KMS-11 (cell line): Measurements from ENCODE around the gene FRMPD4.

Experiments used
- H2AFZ ChIP-seq: fragments of 200-600 bp; sonication (generic); 2 replicates; pipeline ENCODE4 v1.6.1; 2016; ENCODE audit warnings: antibody characterized with exemption, mixed run types, low read depth
- H3K27ac ChIP-seq: fragments of 200-600 bp; sonication (generic); 2 replicates; pipeline ENCODE4 v1.6.1; 2016; ENCODE audit warnings: mild to moderate bottlenecking, mixed run types
- H3K27me3 ChIP-seq: fragments of 200-600 bp; sonication (generic); 2 replicates; pipeline ENCODE4 v1.6.1; 2017; ENCODE audit warnings: mild to moderate bottlenecking, low read depth, mixed run types, moderate library complexity; ENCODE audit not compliant: insufficient read depth
- H3K36me3 ChIP-seq: fragments of 200-600 bp; sonication (generic); 2 replicates; pipeline ENCODE4 v1.6.1; 2017; ENCODE audit warnings: mild to moderate bottlenecking, mixed run types; ENCODE audit not compliant: insufficient read depth
- H3K4me1 ChIP-seq: fragments of 200-600 bp; sonication (generic); 2 replicates; pipeline ENCODE4 v1.6.1; 2016; ENCODE audit warnings: mild to moderate bottlenecking, low read depth, mixed run types; ENCODE audit not compliant: poor library complexity, severe bottlenecking
- H3K4me2 ChIP-seq: fragments of 200-600 bp; sonication (generic); 2 replicates; pipeline ENCODE4 v1.7.0; 2016; ENCODE audit warnings: mild to moderate bottlenecking, mixed run types
- H3K4me3 ChIP-seq: fragments of 200-600 bp; sonication (generic); IDR thresholded peaks from 2 replicates; pipeline ENCODE4 v1.6.1; 2017; ENCODE audit warnings: low read depth, low read length, mixed read lengths; ENCODE audit not compliant: insufficient read depth
- H3K79me2 ChIP-seq: fragments of 200-600 bp; sonication (generic); 2 replicates; pipeline ENCODE4 v1.6.1; 2016; ENCODE audit warnings: low read depth, mixed run types; ENCODE audit not compliant: insufficient read depth
- H3K9ac ChIP-seq: fragments of 200-600 bp; sonication (generic); 2 replicates; pipeline ENCODE4 v1.6.1; 2016; ENCODE audit warnings: mild to moderate bottlenecking, mixed run types
- H4K20me1 ChIP-seq: fragments of 200-600 bp; sonication (generic); 2 replicates; pipeline ENCODE4 v1.6.1; 2016; ENCODE audit warnings: mild to moderate bottlenecking, mixed run types; ENCODE audit not compliant: insufficient read depth
- TF ChIP-seq, protein P1 (sequence below): fragments of 200-600 bp; sonication (generic); conservative IDR thresholded peaks from 2 replicates; pipeline ENCODE4 v1.6.1; 2017; ENCODE audit warnings: low read depth, mild to moderate bottlenecking, antibody characterized with exemption, low read length, moderate library complexity, mixed read lengths

FRMPD4 gene

DNA sequence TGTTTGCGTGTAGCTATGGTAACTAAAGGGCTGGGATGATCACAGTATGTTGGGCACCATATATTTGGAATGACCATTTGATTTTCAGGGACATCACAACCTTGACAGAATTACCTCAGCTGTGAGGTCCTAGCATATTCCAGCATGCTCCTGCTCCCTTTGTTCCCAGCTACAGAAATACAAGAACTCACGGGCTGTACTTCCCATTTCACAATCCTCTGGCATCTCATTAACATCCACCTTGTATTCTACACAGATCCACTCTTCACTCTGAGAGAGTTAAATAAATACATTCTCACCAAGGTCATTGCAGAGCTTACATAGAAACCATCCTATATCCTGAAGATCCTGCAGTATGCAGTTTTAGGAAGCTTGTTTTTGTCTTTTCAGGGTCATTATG, 169.7 kb downstream of the FRMPD4 start:
- Histone ChIP-seq H3K36me3 (no peaks in the 10 kb centered on the region), H3K4me3 (no peak overlapping the region), H2AFZ (no peak overlapping the region), H4K20me1 (no peaks in the 10 kb centered on the region), H3K27ac (no peak overlapping the region), H3K9ac (no peak overlapping the region), H3K79me2 (no peaks in the 10 kb centered on the region), H3K4me2 (no peak overlapping the region), H3K4me1 (no peaks in the 10 kb centered on the region), H3K27me3 (no peaks in the 10 kb centered on the region)
- TF ChIP-seq, protein P1, sequence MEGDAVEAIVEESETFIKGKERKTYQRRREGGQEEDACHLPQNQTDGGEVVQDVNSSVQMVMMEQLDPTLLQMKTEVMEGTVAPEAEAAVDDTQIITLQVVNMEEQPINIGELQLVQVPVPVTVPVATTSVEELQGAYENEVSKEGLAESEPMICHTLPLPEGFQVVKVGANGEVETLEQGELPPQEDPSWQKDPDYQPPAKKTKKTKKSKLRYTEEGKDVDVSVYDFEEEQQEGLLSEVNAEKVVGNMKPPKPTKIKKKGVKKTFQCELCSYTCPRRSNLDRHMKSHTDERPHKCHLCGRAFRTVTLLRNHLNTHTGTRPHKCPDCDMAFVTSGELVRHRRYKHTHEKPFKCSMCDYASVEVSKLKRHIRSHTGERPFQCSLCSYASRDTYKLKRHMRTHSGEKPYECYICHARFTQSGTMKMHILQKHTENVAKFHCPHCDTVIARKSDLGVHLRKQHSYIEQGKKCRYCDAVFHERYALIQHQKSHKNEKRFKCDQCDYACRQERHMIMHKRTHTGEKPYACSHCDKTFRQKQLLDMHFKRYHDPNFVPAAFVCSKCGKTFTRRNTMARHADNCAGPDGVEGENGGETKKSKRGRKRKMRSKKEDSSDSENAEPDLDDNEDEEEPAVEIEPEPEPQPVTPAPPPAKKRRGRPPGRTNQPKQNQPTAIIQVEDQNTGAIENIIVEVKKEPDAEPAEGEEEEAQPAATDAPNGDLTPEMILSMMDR: no peak

DNA sequence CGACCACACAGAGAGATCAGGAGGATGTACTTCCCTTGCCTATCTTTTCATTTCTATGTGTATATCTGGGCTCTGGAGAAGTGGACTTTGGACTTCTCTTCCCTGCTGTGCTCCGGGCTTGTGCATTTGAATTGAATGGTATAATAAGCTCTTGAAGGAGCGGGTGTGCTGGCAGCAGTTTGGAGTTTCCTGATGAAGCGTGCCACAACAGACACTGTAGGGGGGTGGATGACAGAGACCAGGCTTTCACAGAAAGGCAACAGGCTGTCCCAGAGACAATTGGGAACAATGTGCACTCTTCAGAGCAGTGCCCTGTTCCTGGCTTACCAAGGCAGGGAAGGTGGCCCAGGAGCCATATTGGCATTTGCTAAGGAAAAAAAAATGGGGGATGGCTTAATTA, 170.1 kb downstream of the FRMPD4 start:
- Histone ChIP-seq H3K4me2 (no peak overlapping the region), H4K20me1 (no peaks in the 10 kb centered on the region), H3K36me3 (no peaks in the 10 kb centered on the region), H2AFZ (no peak overlapping the region), H3K9ac (no peak overlapping the region), H3K4me1 (no peaks in the 10 kb centered on the region), H3K79me2 (no peaks in the 10 kb centered on the region), H3K4me3 (no peak overlapping the region), H3K27ac (no peak overlapping the region), H3K27me3 (no peaks in the 10 kb centered on the region)
- TF ChIP-seq, protein P1: no peak

DNA sequence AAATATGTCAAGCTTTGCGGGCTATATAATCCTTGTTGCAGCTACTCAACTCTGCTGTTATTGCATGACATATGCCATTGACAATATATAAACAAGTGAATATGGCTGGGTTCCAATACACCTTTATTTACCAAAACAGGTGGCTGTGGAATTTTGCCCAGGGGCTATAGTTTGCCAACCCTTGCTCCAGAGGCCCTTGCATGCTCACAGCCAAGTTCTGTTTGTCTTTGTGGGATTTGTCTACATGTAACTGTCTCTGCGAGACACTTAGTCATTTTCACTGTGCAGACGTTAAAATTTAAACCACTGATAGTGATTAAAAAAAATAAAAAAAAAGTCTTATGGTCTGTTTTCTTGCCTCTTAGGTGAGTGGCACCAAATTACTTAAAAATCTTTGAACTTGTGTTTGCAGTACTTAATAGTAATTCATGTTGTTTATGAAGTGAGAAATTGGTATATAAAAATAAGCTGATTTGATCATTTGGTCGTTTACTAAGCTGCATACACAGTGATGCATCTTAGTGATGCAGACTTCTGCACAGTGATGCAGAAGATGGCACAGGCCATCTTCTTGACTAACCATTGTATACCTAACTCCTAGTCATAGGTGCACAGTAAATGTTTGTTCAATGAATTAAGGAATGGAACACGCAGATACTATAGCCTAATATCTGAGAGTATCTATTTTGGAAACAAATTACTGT, 170.9 kb downstream of the FRMPD4 start:
- H3K4me2 ChIP-seq: no peak overlapping the region

GRCh38 chrX:12309744-12310076, 171.4 kb downstream of the FRMPD4 start:
- no peak overlapping the region for H2AFZ ChIP-seq
- no peaks in the 10 kb centered on the region for H3K4me1 ChIP-seq
- no peak overlapping the region for H3K4me2 ChIP-seq
- H4K20me1 ChIP-seq: no peaks in the 10 kb centered on the region
- no peaks in the 10 kb centered on the region for H3K27me3 ChIP-seq
- H3K4me3 ChIP-seq: no peak overlapping the region
- no peak overlapping the region for H3K9ac ChIP-seq
- H3K27ac ChIP-seq: no peak overlapping the region
- no peaks in the 10 kb centered on the region for H3K36me3 ChIP-seq
- TF ChIP-seq, protein P1: no peak
- H3K79me2 ChIP-seq: no peaks in the 10 kb centered on the region

More for the DNA sequence above, 170.9 kb downstream of the FRMPD4 start:
- Histone ChIP-seq H3K4me1 (no peaks in the 10 kb centered on the region), H3K4me3 (no peak overlapping the region), H3K9ac (no peak overlapping the region), H3K36me3 (no peaks in the 10 kb centered on the region), H2AFZ (no peak overlapping the region), H3K27me3 (no peaks in the 10 kb centered on the region), H4K20me1 (no peaks in the 10 kb centered on the region), H3K27ac (no peak overlapping the region), H3K79me2 (no peaks in the 10 kb centered on the region)
- TF ChIP-seq, protein P1: no peak
